ENCODE results near the gene PPBP.

The PPBP gene

GRCh38 chr4:74018771-74019170, 30.8 kb upstream of the PPBP start:
- Histone ChIP-seq H3F3A (ENCODE audit: low read depth) (no peaks in the 10 kb centered on the region), H3K36me3 (ENCODE audit: insufficient read depth, low read length) (no peaks in the 10 kb centered on the region), H3K4me2 (ENCODE audit: low read depth, low read length, poor library complexity, severe bottlenecking) (peak overlapping the region; percentile 37), H2AFZ (ENCODE audit: low read length) (peak overlapping the region; percentile 64), H3K9ac (ENCODE audit: low read depth, low read length, poor library complexity, severe bottlenecking) (no peak overlapping the region), H3K79me2 (ENCODE audit: insufficient read depth, low read length) (no peaks in the 10 kb centered on the region), H4K20me1 (ENCODE audit: insufficient read depth, low read length, poor library complexity, severe bottlenecking) (no peaks in the 10 kb centered on the region), H3K4me1 (ENCODE audit: insufficient read depth, low read length, poor library complexity, severe bottlenecking) (peaks cover 25% of the 10 kb centered on the region), H3K27me3 (ENCODE audit: insufficient read depth, low read length, poor library complexity, severe bottlenecking) (no peaks in the 10 kb centered on the region), H3K9me3 (ENCODE audit: insufficient read depth, low read depth, low read length) (no peaks in the 10 kb centered on the region), H3K4me3 (ENCODE audit: low read length, poor library complexity, severe bottlenecking) (no peak overlapping the region), H3K9me2 (replicated peaks; ENCODE audit: low read depth, low read length) (no peaks in the 10 kb centered on the region)
- TF ChIP-seq CTCF (conservative IDR thresholded peaks at IDR 0.05; ENCODE audit: low read length), result no peak

GRCh38 chr4:74018116-74018515, 30.1 kb upstream of the PPBP start:
- no peaks in the 10 kb centered on the region for H3K9me2 ChIP-seq (replicated peaks; ENCODE audit: low read depth, low read length)
- no peak for TF ChIP-seq EZH2phosphoT487 (IDR thresholded peaks at IDR 0.05; ENCODE audit: borderline replicate concordance)
- H4K20me1 ChIP-seq (ENCODE audit: insufficient read depth, low read length, poor library complexity, severe bottlenecking), result no peaks in the 10 kb centered on the region
- H3K9me3 ChIP-seq (ENCODE audit: insufficient read depth, low read depth, low read length), result no peaks in the 10 kb centered on the region
- H3K4me3 ChIP-seq (ENCODE audit: low read length, poor library complexity, severe bottlenecking), result no peak overlapping the region
- no peaks in the 10 kb centered on the region for H3K27me3 ChIP-seq (ENCODE audit: insufficient read depth, low read length, poor library complexity, severe bottlenecking)
- no peaks in the 10 kb centered on the region for H3K36me3 ChIP-seq (ENCODE audit: insufficient read depth, low read length)
- H3K9ac ChIP-seq (ENCODE audit: low read depth, low read length, poor library complexity, severe bottlenecking), result no peak overlapping the region
- H2AFZ ChIP-seq (ENCODE audit: low read length), result no peak overlapping the region
- H3K4me2 ChIP-seq (ENCODE audit: low read depth, low read length, poor library complexity, severe bottlenecking), result no peak overlapping the region
- no peaks in the 10 kb centered on the region for H3F3A ChIP-seq (ENCODE audit: low read depth)
- H3K4me1 ChIP-seq (ENCODE audit: insufficient read depth, low read length, poor library complexity, severe bottlenecking), result peaks cover 25% of the 10 kb centered on the region
- H3K79me2 ChIP-seq (ENCODE audit: insufficient read depth, low read length), result no peaks in the 10 kb centered on the region

- Histone ChIP-seq H3K36me3 (ENCODE audit: insufficient read depth, low read length) (no peaks in the 10 kb centered on the region), H3K9me3 (ENCODE audit: insufficient read depth, low read depth, low read length) (no peaks in the 10 kb centered on the region), H3K4me1 (ENCODE audit: insufficient read depth, low read length, poor library complexity, severe bottlenecking) (peaks cover 25% of the 10 kb centered on the region), H3K4me2 (ENCODE audit: low read depth, low read length, poor library complexity, severe bottlenecking) (peak overlapping the region; percentile 32), H3K9me2 (replicated peaks; ENCODE audit: low read depth, low read length) (no peaks in the 10 kb centered on the region), H4K20me1 (ENCODE audit: insufficient read depth, low read length, poor library complexity, severe bottlenecking) (no peaks in the 10 kb centered on the region), H3K79me2 (ENCODE audit: insufficient read depth, low read length) (no peaks in the 10 kb centered on the region), H3K4me3 (ENCODE audit: low read length, poor library complexity, severe bottlenecking) (no peak overlapping the region), H3K27me3 (ENCODE audit: insufficient read depth, low read length, poor library complexity, severe bottlenecking) (no peaks in the 10 kb centered on the region), H2AFZ (ENCODE audit: low read length) (no peak overlapping the region), H3K9ac (ENCODE audit: low read depth, low read length, poor library complexity, severe bottlenecking) (no peak overlapping the region), H3F3A (ENCODE audit: low read depth) (no peaks in the 10 kb centered on the region)
- no peak for TF ChIP-seq CTCF (conservative IDR thresholded peaks at IDR 0.05; ENCODE audit: low read length)
- no peak for TF ChIP-seq EZH2phosphoT487 (IDR thresholded peaks at IDR 0.05; ENCODE audit: borderline replicate concordance)
These were observed 28.1 kb upstream of the PPBP start for GRCh38 chr4:74016068-74016467.

- no peaks in the 10 kb centered on the region for H3K9me2 ChIP-seq (replicated peaks; ENCODE audit: low read depth, low read length)
- peaks cover 25% of the 10 kb centered on the region for H3K4me1 ChIP-seq (ENCODE audit: insufficient read depth, low read length, poor library complexity, severe bottlenecking)
- no peaks in the 10 kb centered on the region for H3F3A ChIP-seq (ENCODE audit: low read depth)
- H2AFZ ChIP-seq (ENCODE audit: low read length), result no peak overlapping the region
- H3K9me3 ChIP-seq (ENCODE audit: insufficient read depth, low read depth, low read length), result no peaks in the 10 kb centered on the region
- H3K9ac ChIP-seq (ENCODE audit: low read depth, low read length, poor library complexity, severe bottlenecking), result no peak overlapping the region
- no peaks in the 10 kb centered on the region for H3K27me3 ChIP-seq (ENCODE audit: insufficient read depth, low read length, poor library complexity, severe bottlenecking)
- H4K20me1 ChIP-seq (ENCODE audit: insufficient read depth, low read length, poor library complexity, severe bottlenecking), result no peaks in the 10 kb centered on the region
- no peak overlapping the region for H3K4me3 ChIP-seq (ENCODE audit: low read length, poor library complexity, severe bottlenecking)
- no peak overlapping the region for H3K4me2 ChIP-seq (ENCODE audit: low read depth, low read length, poor library complexity, severe bottlenecking)
- H3K36me3 ChIP-seq (ENCODE audit: insufficient read depth, low read length), result no peaks in the 10 kb centered on the region
- H3K79me2 ChIP-seq (ENCODE audit: insufficient read depth, low read length), result no peaks in the 10 kb centered on the region
- no peak for TF ChIP-seq EZH2phosphoT487 (IDR thresholded peaks at IDR 0.05; ENCODE audit: borderline replicate concordance)
- no peak for TF ChIP-seq CTCF (conservative IDR thresholded peaks at IDR 0.05; ENCODE audit: low read length)
These were observed 27.3 kb upstream of the PPBP start for GRCh38 chr4:74015126-74015780.

All from Loucy (cell line).